NCI-H2029 (cell line): ENCODE data around the gene ZAP70.

ENCODE experiments used
- DNase-seq: peaks from one replicate; lab custom pipeline; 2025; lab: John Stamatoyannopoulos, UW

ZAP70 gene

DNA sequence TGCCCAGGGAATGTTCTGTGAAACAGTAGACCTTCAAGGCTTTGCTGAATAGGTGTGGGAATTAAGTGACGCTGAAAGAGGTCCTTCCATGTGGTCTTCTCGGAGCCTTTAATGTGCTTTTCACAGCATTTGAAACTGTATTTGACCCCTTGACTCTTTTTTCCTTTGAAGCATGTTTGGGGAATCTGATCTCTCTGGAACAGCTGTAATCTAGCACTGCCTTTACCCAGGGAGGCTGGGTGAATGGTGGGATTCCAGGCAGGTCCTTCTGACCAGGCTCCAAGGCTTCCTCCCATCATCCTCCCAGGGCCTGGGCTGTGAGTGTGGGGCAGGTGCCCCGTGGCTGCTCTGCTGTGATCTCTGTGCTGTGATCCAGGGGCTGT lies 4.2 kb downstream of the ZAP70 start:
- no peak for DNase-seq

DNA sequence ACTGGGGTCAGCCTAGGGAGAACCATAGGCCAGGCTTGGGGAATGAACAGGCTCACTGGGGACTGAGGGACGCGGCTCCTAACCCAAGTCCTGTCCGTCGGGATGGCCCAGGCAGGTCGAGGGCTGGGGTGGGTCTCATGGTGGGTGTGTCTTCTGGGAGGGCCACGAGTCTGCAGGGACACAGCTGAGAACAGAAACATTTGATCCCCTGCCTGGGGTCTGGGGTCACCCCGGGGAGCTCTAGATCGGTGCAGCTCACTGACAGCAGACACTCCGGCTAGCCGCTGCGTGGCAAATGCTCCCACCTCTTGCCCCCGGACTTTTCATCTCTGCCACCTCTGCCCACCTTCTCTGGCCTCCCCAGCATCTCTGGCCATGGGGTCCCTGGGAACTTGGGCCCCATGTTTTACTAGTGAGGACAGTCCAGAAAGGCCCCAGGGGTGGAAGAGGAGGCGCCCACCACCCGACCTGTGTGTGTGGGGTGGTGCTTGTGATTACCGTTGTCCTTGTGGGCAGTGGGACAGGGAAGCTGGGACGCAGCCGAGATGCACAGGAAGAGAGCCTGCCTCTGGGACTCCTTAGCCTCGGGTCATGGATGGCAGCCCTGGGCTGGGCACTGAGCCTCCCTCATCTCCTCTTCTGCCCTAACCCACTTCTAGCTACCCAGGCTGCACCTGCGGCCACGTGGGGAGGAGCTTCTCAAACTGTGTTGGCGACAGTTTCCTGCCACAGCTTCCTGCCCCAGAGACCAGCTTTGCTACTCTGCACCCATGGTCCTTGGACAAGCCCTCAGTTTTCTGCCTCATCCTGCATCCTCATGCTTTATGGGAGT lies 4.9 kb downstream of the ZAP70 start:
- DNase-seq, result no peak

DNA sequence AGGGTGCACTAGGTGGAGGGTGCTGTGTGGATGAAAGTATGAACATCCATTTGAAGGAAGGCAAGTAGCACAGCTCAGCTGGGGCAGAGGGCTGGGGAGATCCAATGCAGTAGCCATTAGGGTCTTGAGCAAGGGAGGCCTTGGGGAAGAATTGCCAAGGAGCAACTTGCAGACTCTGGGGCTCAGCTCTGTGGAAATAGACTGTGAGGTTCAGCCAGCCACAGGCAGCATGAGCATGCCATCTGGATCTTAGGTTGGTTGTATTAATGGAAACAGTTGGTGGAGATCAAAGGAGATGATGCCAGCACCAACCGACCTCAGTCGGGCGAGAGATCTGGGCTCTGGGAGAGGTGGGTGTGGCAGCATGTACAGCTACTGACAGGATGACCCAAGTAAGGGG lies 5.6 kb downstream of the ZAP70 start:
- no peak for DNase-seq

DNA sequence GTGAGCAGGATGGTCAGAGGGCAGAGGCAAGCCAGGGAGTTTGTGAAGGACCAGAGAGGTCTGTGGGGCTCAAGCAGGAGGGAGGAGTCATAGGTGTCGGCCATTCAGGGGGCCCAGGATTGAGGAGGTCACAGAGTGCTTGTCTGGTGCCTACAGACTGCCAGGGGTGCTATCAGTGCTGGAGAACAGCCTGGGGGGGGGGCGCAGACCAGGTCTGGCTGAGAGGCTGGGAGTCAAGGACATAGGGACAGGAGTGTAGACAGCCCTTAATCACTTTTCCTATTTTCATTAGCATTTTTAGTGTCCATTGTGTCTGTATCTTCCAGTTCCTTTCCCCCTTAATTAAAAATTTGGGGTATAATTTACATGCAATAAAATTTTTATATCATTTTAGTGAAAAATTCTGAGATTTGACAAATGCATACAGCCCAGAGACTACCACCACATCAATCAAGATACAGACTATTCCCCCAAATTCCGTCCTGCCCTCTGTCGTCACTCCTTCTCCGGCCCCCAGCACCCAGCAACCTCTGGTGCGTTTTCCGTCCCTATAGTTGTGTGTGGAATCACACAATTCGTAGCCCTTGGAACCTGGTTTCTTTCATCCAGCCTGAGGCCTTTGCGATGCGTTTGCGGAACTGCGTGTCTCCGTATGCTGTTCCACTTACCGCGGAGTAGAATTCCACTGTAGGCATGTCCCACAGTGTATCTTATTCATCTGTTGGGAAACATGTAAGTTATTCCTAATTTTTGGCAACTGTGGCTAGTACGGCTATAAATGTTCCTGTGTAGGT lies 6.2 kb downstream of the ZAP70 start:
- no peak for DNase-seq

DNA sequence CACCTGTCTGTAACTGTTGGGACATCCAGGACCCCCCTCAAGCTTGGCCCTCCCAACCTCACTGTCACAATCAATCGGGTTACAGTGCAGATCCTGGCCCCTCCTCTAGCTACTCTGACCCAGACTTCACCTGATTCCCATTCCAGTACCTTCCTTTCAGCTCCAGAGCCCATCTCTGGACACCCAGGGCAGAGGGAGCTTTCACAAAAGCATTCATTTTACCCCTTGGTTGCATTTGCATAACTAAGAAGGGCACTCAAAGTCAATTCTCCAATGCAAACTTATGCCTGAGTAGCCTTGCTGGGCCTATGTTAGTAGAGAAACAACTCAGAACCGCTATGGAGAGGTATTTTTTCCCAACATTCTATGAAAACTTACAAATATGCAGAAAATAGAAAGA lies 7.4 kb downstream of the ZAP70 start:
- no peak for DNase-seq

DNA sequence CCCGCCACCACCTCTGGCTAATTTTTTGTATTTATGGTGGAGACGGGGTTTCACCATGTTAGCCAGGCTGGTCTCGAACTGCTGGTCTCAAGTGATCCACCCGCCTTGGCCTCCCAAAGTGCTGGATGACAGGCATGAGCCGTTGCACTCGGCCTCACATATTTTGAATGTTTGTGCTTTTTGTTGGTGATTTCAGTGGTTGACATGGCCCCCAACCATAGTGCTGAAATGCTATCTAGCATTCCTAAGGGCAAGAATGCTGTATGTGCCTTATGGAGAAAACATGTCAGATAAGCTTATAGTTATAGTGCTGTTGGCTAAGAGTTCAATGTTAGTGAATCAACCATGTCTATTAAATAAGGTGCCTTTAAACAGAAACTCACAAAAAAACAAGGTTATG lies 8.9 kb downstream of the ZAP70 start:
- DNase-seq, result no peak

DNA sequence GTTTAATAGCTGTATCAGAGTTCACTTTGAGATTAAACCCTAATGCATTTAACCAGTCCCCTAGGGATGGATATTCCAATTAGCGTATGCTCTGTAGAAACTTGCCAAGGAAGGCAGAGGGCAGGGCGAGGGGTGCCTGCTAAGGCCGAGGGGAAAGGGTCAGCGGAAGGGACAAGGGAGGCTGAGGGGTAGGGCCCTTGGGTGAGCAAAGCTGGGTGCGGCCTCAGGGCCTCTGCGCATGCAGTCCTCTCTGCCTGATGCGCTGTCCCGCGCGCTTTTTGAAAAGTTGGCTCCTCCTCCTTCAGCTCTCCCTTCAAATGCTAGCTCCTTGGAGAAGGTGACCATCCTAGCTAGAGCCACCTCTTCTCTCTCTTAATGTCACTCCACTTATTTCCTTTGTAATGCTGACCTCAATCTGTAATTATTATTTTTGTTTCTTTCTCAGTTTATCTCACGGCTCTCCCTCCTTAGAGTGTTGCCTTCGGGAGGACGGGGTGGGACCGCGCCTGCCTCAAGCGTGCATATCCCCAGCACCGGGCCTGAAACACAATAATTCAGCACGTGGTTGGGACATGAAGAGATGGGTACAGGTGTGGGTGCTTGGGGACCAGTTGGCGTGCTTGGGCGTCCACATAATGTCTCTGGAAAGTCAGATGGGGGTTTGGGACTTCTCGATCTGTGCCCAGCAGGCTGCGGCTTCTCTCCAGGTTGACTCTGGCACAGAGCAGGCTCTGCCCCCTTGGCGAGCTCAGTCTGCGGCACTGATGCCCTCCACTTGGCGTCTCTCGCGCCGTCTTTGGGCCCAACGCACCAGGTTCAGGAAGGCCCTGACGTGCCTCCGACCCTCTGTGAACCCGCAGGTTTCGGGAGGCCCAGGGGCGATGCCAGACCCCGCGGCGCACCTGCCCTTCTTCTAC lies 10.0 kb downstream of the ZAP70 start:
- DNase-seq, result no peak

DNA sequence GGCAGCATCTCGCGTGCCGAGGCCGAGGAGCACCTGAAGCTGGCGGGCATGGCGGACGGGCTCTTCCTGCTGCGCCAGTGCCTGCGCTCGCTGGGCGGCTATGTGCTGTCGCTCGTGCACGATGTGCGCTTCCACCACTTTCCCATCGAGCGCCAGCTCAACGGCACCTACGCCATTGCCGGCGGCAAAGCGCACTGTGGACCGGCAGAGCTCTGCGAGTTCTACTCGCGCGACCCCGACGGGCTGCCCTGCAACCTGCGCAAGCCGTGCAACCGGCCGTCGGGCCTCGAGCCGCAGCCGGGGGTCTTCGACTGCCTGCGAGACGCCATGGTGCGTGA lies 10.7 kb downstream of the ZAP70 start:
- no peak for DNase-seq

DNA sequence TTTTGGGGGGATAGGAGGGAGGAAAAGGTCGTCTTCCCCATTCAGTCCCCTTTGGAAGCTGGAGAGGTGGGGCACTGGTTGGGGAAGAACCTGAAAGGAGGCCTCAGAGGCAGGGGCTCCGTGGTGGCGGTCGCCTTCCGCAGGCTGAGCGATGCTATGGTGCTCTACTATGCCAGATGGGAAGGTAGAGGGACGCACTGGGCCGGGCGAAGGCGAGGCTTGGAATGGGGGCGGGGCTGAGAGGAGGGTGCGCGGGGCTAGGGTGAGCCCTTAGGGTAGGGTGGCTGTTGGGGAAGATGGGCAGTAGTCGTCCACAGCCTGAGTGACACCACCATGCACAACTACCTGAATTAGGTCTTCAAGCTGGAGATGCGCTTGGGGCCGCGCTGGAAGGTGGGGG lies 11.1 kb downstream of the ZAP70 start:
- DNase-seq, result no peak

DNA sequence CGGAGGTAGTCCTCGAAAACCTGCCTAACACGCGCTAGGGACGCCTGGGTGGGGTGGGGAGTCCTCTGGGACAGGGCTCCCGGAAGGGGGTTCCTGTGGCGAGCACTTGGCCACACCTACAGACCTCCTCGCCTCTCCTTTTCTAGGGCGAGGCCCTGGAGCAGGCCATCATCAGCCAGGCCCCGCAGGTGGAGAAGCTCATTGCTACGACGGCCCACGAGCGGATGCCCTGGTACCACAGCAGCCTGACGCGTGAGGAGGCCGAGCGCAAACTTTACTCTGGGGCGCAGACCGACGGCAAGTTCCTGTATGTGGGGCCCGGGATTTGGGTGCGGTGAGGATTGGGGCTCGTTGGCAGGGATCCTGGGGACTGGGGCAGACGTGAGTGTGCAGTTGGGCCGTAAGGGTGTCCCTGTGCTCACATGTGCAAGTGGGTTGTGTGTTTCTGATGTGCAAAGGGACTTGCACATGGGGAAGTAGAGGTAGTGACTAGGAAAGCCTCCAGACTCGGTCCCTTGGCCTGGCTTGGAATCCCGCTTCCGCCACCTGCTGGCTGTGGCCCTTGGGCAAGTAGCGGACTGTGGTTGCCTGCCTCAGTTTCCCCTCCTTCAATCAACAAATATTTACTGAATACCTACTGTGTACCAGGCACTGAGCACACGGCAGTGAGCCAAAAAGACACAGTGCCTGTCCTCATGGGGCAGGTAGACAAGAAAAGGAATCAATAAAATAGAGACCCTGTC lies 11.7 kb downstream of the ZAP70 start:
- no peak for DNase-seq

DNA sequence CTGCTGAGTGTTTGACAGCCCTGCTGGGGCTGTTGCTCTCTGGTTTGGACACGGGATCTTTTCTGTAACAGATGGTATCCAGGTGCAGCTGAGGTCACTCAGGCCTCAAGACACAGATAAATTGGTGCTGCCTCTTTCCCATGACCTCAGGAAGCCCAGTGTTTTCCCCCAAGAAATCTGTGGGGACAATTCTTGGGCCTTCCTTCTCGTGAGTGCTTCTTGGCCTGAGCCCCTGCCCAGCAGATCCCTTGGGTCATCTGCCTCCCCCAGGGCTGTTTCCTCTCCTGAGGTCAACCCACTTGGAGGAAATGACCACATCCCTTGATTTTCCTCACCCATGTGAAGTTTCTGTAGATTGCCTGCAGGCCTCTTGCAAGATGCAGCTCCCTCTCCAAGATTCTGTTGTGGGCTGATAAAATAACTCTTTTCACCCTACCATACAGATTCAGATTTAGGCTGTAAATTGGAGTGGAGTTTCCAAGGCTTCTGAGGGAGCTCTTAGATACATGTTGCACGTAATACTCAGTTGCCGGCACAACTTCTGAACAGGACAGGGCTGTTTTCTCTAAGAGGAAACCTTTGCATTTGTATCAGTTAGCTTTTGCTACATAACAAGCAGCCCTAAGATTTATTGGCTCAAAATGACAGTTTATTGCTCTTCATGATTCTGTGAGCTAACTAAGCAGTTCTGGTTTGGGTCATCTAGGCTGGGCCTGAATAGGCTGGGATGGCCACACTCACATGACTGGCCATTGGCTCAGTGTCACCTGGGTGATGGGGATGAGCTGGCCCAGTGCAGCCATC lies 13.1 kb downstream of the ZAP70 start:
- DNase-seq, result no peak

DNA sequence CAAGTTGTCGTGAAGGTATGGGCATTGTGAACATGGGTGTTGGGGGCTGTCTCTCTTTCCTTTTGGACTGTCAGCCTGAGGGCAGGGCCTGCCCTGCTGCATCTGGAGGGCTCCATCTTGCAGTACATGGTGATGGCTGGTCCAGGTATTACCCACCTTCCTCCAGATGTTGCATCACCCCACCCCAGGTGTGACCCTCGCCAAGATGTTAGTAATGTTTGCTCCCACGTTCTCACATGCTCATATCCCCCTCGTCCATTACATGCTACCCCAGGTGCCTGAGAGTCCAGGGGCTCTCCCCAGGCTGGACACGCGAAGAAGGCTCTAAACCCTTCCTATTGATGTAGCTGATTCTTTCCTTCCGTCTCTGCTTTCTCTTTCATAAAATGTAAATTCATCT lies 13.9 kb downstream of the ZAP70 start:
- no peak for DNase-seq

DNA sequence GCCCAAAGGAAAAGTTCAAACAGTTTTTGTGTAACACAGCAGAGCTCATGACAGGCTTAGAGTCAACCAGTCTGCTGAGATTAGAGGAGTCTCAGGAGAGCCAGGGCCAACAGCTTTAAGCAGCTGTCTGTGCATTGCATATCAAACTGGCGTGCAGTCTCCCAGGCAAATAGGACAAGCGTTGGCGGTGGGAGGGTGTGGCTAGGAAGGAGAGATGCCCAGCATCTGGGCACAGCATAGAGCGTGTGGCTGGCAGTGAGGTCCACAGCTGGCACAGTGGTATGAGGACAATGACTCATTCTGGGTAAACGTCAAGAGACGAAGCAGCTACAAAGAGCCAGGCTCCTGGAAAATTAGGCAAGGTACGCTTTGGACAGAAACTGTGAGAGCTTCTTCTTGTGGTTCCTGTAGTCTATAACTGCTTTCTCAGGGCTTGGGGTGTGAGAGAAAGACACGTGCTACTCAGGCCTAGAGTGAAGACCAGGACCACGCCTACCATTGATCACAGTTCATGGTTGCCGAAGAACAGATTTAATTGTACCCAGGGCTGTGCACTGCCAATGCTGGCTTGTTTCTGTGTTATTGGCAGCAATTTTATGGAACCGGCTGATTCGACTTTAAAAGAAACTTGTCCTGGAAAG lies 14.8 kb downstream of the ZAP70 start:
- DNase-seq, result peak; percentile 8

DNA sequence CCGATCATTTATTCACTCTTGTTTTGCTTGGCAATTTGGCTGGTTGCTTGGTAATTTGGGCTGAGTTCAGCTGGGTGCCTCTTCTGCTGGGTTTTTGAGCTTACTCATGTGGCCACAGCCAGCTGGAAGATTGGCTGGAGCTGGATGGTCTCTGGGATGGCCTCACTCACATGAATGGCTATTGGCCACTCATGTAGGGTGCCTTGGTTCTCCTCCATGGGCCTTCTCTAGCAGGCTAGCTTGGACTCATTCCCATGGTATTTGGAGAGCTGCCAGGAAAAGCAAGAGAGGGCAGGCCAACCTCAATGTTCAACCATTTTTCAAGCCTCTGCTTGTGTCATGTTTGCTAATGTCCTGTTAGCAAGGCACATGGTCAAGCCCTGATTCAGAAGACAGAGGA lies 16.9 kb downstream of the ZAP70 start:
- no peak for DNase-seq

DNA sequence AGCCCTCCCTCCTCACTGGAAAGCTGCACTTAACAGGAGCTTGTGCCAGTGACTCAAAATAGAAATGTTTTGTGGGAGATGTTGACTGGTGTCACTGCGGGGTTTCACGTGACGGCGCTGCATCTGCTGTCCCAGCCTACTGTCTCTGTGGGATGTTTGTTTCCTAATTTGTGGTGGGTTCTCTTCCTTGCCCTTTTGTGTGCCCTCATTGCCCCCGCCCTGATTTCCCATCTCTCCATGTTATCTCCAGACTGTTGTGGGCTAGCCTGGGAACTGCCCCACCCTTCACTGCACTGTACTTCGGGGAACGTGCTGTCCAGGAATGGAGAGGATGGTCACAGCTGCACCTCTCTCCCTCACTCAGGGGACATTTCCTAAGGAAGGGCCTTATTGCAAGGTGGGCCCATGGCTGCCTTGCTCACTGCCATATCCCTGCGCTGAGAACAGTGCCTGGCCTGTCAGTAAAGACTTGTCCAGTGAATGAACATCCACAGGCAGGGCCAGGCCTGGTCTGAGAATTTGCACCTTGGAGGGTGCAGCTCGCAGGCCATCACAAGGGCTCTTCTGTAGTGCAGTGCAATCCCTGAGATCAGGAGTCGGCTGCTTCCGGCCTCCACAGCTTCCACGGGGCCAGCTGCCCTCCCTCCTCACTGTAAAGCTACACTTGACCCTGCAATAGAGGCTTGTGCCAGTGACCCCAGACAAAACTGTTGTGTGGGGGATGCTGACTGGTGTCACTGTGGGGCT lies 18.1 kb downstream of the ZAP70 start:
- no peak for DNase-seq

DNA sequence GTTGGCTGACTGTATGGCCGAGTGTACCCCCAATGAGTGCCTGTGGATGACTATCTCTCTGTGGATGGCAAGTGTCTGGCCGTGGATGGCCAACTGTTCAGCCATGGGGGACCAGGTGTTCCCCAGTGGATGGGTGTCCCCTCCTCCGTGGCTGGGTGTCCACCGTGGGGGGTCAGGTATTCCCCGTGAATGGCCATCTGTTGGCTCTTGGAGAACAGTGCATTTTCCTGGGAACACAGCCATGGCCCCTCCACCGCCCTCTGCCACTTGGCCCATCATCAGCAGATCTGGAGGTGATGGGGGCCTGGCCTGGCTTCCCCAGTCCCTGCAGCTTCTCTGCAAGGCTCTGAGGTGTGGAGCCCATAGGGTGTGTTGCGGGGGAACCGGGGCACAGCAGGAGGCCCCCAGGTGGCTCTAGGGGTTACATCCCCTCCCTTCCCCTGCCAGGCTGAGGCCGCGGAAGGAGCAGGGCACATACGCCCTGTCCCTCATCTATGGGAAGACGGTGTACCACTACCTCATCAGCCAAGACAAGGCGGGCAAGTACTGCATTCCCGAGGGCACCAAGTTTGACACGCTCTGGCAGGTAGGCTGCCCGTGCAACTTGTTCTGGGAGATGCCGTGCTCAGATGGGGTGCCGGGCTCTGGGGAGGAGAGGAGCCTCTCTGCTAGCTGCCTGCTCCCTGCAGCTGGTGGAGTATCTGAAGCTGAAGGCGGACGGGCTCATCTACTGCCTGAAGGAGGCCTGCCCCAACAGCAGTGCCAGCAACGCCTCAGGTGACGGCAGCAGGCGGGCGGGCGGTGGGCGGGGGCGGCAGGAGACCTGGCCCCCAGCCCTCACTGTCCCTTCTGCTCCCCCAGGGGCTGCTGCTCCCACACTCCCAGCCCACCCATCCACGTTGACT lies 19.3 kb downstream of the ZAP70 start:
- DNase-seq, result no peak

DNA sequence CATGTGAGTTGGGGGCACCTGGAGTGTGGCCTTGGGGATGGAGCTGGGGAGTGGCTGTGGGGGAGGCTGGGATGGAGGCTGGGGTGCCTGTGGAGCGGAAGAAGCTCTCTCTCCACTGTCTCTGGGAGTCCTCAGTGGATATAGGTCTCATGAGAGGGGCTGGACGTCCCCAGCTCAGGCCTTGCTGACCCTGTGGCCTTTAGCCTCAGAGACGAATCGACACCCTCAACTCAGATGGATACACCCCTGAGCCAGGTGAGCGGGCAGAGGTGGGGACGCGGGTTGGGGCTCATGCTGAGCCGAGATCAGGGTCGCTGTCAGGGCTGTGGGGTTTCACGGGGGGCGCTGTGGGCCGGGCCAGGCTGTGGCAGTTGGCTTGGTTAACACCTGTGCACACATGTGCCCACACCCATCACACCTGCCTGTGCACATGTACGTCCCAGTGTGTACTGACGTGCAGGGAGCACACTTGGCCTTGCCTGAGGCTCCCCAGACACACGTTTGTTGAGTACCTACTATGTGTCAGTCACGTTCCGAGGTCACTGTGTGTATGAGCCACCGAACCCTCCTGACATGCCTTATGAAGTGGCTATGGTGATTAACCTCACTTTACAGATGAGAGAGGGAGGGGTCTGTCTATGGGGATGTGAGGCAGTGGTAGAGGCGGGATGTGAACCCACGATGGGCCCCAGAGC lies 20.1 kb downstream of the ZAP70 start:
- DNase-seq, result no peak
